Activated naive CD8-positive, alpha-beta T cell treated with anti-CD3 and anti-CD28 coated beads, Interleukin-2, amount 50 U/mL, for 24 hours (primary cell): ENCODE results near the gene DDX25.
"Not testable (repeated sequence)": the region's sequence is repeated elsewhere in the genome, so short reads cannot be mapped to it uniquely, and the experiment has no call there.

Source experiments
- ATAC-seq: fragments of 150-1000 bp; cut with Tn5 transposase; one replicate; pipeline ENCODE4 v1.10.0; 2021
- DNase-seq: peaks from one replicate; pipeline ENCODE4 v3.0.0; 2021
- H3K27ac Mint-ChIP-seq: one replicate; pipeline ENCODE4 v1.8.0; 2021; ENCODE audit warnings: mild to moderate bottlenecking, mixed read lengths
- H3K27me3 Mint-ChIP-seq: one replicate; pipeline ENCODE4 v1.8.0; 2021; ENCODE audit warnings: mixed read lengths
- H3K36me3 Mint-ChIP-seq: one replicate; pipeline ENCODE4 v1.8.0; 2021; ENCODE audit warnings: low read depth, mixed read lengths
- H3K4me1 Mint-ChIP-seq: one replicate; pipeline ENCODE4 v1.8.0; 2021; ENCODE audit warnings: mixed read lengths
- H3K4me3 Mint-ChIP-seq: one replicate; pipeline ENCODE4 v1.8.0; 2021; ENCODE audit warnings: mild to moderate bottlenecking, moderate library complexity, mixed read lengths
- H3K9me3 Mint-ChIP-seq: one replicate; pipeline ENCODE4 v1.8.0; 2021; ENCODE audit warnings: mixed read lengths

Gene DDX25

GRCh38 chr11:125903711-125904659 lies at the start of gene DDX25:
Gene DDX25 (plus strand): TSS chr11:125904508. CDS start chr11:125904518, 10 bp downstream.
- H3K4me3 Mint-ChIP-seq, result peak within 1 kb of the TSS; percentile 98
- ATAC-seq (peak; percentile 66), DNase-seq (peak; percentile 39)
- H3K36me3 Mint-ChIP-seq, result peaks cover 27% of the 10 kb centered on the region
- H3K27me3 Mint-ChIP-seq, result peaks cover 21% of the 10 kb centered on the region
- peaks cover 29% of the 10 kb centered on the region for H3K4me1 Mint-ChIP-seq
- peak within 1 kb of the TSS; percentile 68 for H3K27ac Mint-ChIP-seq
- H3K9me3 Mint-ChIP-seq, result no peaks in the 10 kb centered on the region

- not testable (repeated sequence) for ATAC-seq, DNase-seq, H3K36me3 Mint-ChIP-seq, H3K4me1 Mint-ChIP-seq, H3K9me3 Mint-ChIP-seq, H3K4me3 Mint-ChIP-seq, H3K27ac Mint-ChIP-seq
- H3K27me3 Mint-ChIP-seq, result peaks cover 14% of the 10 kb centered on the region
Measured at GRCh38 chr11:125857670-125858069, 46.6 kb upstream of the DDX25 start.

DNA sequence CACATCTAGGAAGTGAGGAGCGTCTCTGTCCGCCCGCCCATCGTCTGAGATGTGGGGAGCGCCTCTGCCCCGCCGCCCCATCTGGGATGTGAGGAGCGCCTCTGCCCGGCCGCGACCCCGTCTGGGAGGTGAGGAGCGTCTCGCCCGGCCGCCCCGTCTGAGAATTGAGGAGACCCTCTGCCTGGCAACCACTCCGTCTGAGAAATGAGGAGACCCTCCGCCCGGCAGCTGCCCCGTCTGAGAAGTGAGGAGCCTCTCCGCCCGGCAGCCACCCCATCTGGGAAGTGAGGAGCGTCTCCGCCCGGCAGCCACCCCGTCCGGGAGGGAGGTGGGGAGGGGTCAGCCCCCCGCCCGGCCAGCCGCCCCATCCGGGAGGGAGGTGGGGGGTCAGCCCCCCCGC lies 41.5 kb upstream of the DDX25 start:
- not testable (repeated sequence) for H3K4me3 Mint-ChIP-seq, DNase-seq, ATAC-seq, H3K4me1 Mint-ChIP-seq, H3K36me3 Mint-ChIP-seq, H3K9me3 Mint-ChIP-seq, H3K27me3 Mint-ChIP-seq, H3K27ac Mint-ChIP-seq

GRCh38 chr11:125865354-125865753 lies 39.0 kb upstream of the DDX25 start:
- not testable (repeated sequence) for H3K27me3 Mint-ChIP-seq, DNase-seq, H3K4me1 Mint-ChIP-seq, H3K27ac Mint-ChIP-seq, H3K4me3 Mint-ChIP-seq, H3K36me3 Mint-ChIP-seq, ATAC-seq, H3K9me3 Mint-ChIP-seq

- no peak overlapping the region for H3K27ac Mint-ChIP-seq
- no peaks in the 10 kb centered on the region for H3K4me1 Mint-ChIP-seq
- no peak overlapping the region for H3K4me3 Mint-ChIP-seq
- DNase-seq, result no peak
- no peak for ATAC-seq
- H3K9me3 Mint-ChIP-seq, result peaks cover 6% of the 10 kb centered on the region
- H3K36me3 Mint-ChIP-seq, result peaks cover 3% of the 10 kb centered on the region
- peaks cover 5% of the 10 kb centered on the region for H3K27me3 Mint-ChIP-seq
Measured at GRCh38 chr11:125869521-125869920, 34.8 kb upstream of the DDX25 start.

DNA sequence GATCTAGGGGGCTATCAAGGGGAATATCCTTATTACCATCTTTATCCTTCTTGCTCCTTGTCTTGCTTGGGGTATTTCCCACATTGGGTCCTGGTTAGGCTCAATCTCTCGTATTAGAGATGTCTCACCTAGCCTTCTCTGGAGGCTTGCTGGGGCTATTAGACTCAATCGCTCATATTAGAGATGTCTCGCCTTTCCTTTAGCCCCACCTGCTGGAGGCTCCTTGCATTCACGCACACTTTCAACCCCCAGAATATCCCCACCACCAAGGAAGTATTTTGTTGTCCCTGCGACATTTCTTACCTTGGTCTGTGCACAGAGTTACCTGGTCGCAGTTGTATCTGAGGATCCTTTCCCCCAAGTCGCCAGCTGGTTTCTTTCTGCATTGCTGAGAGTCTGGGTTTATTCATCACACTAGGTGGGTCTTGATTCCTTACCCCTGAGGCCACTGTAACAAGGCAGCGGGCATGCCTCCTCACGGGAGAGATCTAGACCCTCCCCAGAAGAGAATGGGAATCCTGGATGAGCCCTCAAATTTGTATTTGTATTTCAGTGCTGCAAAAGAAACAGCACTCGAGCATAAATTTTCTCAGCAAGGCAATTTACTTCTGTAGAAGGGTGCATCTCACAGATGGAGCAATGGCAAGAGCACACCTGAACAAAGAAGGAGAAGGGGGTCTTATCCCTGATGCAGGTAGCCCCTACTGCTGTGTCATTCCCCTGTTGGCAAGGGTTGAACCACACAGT lies 32.7 kb upstream of the DDX25 start:
- H3K9me3 Mint-ChIP-seq, result peaks cover 6% of the 10 kb centered on the region
- H3K27ac Mint-ChIP-seq, result no peak overlapping the region
- no peaks in the 10 kb centered on the region for H3K4me1 Mint-ChIP-seq
- ATAC-seq, result no peak
- H3K27me3 Mint-ChIP-seq, result peaks cover 7% of the 10 kb centered on the region
- no peak overlapping the region for H3K4me3 Mint-ChIP-seq
- DNase-seq, result peak; percentile 25
- peaks cover 3% of the 10 kb centered on the region for H3K36me3 Mint-ChIP-seq

GRCh38 chr11:125872138-125872491 lies 32.2 kb upstream of the DDX25 start:
- ATAC-seq (no peak), DNase-seq (no peak)
- Mint-ChIP-seq H3K27me3 (peaks cover 7% of the 10 kb centered on the region), H3K27ac (no peak overlapping the region), H3K4me1 (no peaks in the 10 kb centered on the region), H3K9me3 (peaks cover 6% of the 10 kb centered on the region), H3K4me3 (no peak overlapping the region), H3K36me3 (peaks cover 3% of the 10 kb centered on the region)

- DNase-seq (no peak), ATAC-seq (no peak)
- no peaks in the 10 kb centered on the region for H3K4me1 Mint-ChIP-seq
- peaks cover 3% of the 10 kb centered on the region for H3K36me3 Mint-ChIP-seq
- peaks cover 6% of the 10 kb centered on the region for H3K9me3 Mint-ChIP-seq
- no peak overlapping the region for H3K27ac Mint-ChIP-seq
- H3K27me3 Mint-ChIP-seq, result peaks cover 7% of the 10 kb centered on the region
- H3K4me3 Mint-ChIP-seq, result no peak overlapping the region
Measured at GRCh38 chr11:125873881-125874555, 30.3 kb upstream of the DDX25 start.

GRCh38 chr11:125874556-125875124 lies 29.7 kb upstream of the DDX25 start:
- Mint-ChIP-seq H3K9me3 (peaks cover 6% of the 10 kb centered on the region), H3K27ac (no peak overlapping the region), H3K4me3 (no peak overlapping the region), H3K36me3 (peaks cover 3% of the 10 kb centered on the region), H3K4me1 (no peaks in the 10 kb centered on the region), H3K27me3 (peaks cover 7% of the 10 kb centered on the region)
- DNase-seq, result peak; percentile 52
- ATAC-seq, result peak; percentile 77

- H3K36me3 Mint-ChIP-seq, result no peaks in the 10 kb centered on the region
- no peaks in the 10 kb centered on the region for H3K9me3 Mint-ChIP-seq
- ATAC-seq, result no peak
- H3K27ac Mint-ChIP-seq, result no peak overlapping the region
- peaks cover 3% of the 10 kb centered on the region for H3K4me1 Mint-ChIP-seq
- no peak for DNase-seq
- peaks cover 6% of the 10 kb centered on the region for H3K27me3 Mint-ChIP-seq
- H3K4me3 Mint-ChIP-seq, result no peak overlapping the region
Measured at GRCh38 chr11:125881291-125881690, 23.0 kb upstream of the DDX25 start.

DNA sequence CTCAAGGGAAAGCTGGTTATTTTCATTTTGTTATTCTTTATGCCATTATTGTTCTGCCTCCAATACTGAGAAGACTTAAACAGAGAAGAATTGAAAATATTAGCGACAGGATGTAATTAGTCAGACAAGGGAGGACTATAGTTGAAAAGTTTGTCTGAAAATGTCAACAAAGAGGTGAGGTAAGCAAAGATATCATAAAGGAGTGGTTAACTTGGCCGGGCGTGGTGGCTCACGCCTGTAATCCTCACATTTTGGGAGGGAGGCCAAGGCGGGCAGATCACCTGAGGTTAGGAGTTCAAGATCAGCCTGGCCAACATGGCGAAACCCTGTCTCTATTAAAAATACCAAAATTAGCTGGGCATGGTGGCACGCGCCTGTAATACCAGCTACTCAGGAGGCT lies 20.9 kb upstream of the DDX25 start:
- Mint-ChIP-seq H3K27me3 (peaks cover 10% of the 10 kb centered on the region), H3K27ac (no peak overlapping the region), H3K9me3 (no peaks in the 10 kb centered on the region), H3K4me1 (peaks cover 17% of the 10 kb centered on the region), H3K36me3 (peaks cover 4% of the 10 kb centered on the region), H3K4me3 (no peak overlapping the region)
- DNase-seq, result no peak
- ATAC-seq, result no peak

DNA sequence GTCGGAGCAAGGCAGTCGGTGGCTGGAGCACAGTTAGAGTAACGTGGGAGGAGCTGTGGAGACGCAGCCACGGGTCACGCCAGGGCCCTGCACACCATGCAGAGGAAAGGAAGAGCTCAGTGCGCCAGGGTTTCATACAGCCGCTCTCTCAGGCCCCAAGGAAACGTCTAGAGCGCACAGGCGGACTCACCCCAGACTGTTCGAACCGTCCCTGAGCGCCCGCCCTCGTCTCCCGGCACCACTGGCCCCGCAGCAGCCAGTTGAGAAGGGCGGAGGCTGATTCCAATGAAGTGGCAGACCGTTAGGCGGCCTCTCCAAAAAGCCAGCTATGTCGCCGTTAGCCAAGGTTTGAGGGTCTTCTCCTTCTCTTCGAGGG lies 17.3 kb upstream of the DDX25 start:
- peaks cover 6% of the 10 kb centered on the region for H3K27me3 Mint-ChIP-seq
- ATAC-seq, result peak; percentile 22
- peak overlapping the region; percentile 99 for H3K27ac Mint-ChIP-seq
- no peaks in the 10 kb centered on the region for H3K9me3 Mint-ChIP-seq
- H3K4me3 Mint-ChIP-seq, result peak overlapping the region; percentile 82
- DNase-seq, result peak; percentile 54
- peaks cover 8% of the 10 kb centered on the region for H3K36me3 Mint-ChIP-seq
- peaks cover 28% of the 10 kb centered on the region for H3K4me1 Mint-ChIP-seq

GRCh38 chr11:125887373-125888324 lies 16.7 kb upstream of the DDX25 start, which contains the start of gene HYLS1:
Gene HYLS1 (plus strand): TSS chr11:125887668. CDS start chr11:125899369, 11,701 bp downstream.
- H3K4me3 Mint-ChIP-seq, result peak within 1 kb of the TSS; percentile 82
- H3K4me1 Mint-ChIP-seq, result peaks cover 33% of the 10 kb centered on the region
- H3K27me3 Mint-ChIP-seq, result peaks cover 6% of the 10 kb centered on the region
- ATAC-seq, result peak; percentile 94
- H3K9me3 Mint-ChIP-seq, result no peaks in the 10 kb centered on the region
- peaks cover 8% of the 10 kb centered on the region for H3K36me3 Mint-ChIP-seq
- H3K27ac Mint-ChIP-seq, result peak within 1 kb of the TSS; percentile 99
- peak; percentile 98 for DNase-seq
